RKO (cell line): ENCODE data around the gene RP2.

Source experiments
- DNase-seq: peaks from one replicate; pipeline ENCODE4 v3.0.0-alpha.2; 2016; ENCODE audit warnings: low spot score

RP2 gene

DNA sequence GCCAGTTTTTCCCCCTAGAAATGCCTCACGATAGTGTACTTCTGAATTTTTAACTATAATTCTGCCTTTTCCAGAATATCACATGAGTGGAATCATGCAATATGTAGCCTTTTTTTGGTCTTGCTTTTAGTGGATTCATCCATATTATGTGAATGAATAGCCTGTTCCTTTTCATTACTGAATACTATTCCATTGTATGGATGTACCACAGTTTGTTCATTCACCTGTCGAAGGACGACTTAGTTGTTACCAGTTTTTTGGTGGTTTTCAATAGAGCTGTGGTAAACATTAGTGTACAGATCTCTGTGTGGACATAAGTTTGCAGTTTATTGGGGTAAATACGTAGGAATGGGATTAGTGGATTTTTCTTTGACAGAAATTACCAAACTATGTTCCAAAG is 83.4 kb downstream of the RP2 start:
- DNase-seq, result no peak

GRCh38 chrX:46922611-46923010 is 85.8 kb downstream of the RP2 start:
- no peak for DNase-seq

GRCh38 chrX:46927718-46928117 is 90.9 kb downstream of the RP2 start:
- DNase-seq, result no peak

GRCh38 chrX:46929439-46930261 is 92.8 kb downstream of the RP2 start:
- peak; percentile 8 for DNase-seq
